NB4 (cell line): ENCODE measurements around the gene ITPK1.

Experiments
- DNase-seq: peaks from one replicate; pipeline ENCODE4 v3.0.0; 2010; ENCODE audit warnings: low read depth
- H3K4me3 ChIP-seq: one replicate; pipeline ENCODE4 v1.5.1; 2011; ENCODE audit warnings: mild to moderate bottlenecking, low read depth, low read length, moderate library complexity
- CTCF ChIP-seq: IDR thresholded peaks from one replicate; pipeline ENCODE4 v1.5.1; 2012; ENCODE audit warnings: low read depth, low read length
- MYC ChIP-seq: IDR thresholded peaks from 2 replicates; pipeline ENCODE4 v1.6.1; 2011; ENCODE audit warnings: low read depth, low read length
- POLR2A ChIP-seq: IDR thresholded peaks from 2 replicates; pipeline ENCODE4 v1.6.1; 2011; ENCODE audit warnings: mild to moderate bottlenecking; ENCODE audit not compliant: insufficient read length; ENCODE audit errors: extremely low read depth
- TF ChIP-seq, protein P1 (sequence below): IDR thresholded peaks from 2 replicates; pipeline ENCODE4 v1.6.1; 2011; ENCODE audit warnings: low read depth, low read length

ITPK1 gene

DNA sequence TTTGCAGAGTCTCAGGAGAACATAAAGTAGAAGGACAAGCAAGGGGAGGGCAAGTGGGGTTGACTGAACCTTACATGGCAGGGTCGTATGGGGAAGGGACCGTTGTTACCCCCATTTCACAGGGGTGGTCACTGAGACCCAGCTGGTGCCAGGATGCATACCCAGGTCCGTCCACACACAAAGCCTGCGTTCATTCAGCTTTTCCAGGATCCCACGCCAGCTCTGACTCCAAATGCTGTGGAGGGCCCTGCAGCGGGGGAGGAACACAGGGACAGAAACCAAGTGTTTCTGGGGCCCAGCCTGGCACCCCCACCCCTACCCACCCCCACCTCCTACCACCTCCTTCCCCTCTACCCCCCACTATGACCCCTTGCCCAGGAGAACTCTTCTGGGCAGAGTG, 209.3 kb downstream of the ITPK1 start:
- H3K4me3 ChIP-seq, result no peak overlapping the region
- TF ChIP-seq, protein P1, sequence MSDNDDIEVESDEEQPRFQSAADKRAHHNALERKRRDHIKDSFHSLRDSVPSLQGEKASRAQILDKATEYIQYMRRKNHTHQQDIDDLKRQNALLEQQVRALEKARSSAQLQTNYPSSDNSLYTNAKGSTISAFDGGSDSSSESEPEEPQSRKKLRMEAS, result no peak
- TF ChIP-seq CTCF (no peak), MYC (no peak)
- no peak for DNase-seq

GRCh38 chr14:92905667-92906066, 210.1 kb downstream of the ITPK1 start:
- H3K4me3 ChIP-seq, result no peak overlapping the region
- DNase-seq, result no peak

DNA sequence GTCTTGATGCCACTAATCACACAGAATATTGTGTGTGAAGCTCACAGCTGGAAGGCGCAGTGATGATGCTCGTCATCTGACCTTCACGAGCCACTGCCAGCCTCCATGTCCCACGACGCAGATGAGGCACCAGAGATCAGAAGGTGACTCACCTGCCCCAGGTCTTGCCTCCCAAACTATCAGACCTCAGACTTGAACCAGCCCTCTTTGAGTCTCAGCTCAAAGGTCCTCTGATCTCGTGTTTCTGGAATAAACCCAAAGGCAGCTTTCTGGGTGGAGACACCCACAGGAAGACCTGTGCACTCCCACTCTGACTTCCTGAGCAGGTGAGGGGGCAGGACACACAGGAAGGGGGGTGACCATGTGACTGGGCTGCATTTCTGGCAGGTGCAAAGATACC, 212.4 kb downstream of the ITPK1 start:
- DNase-seq, result no peak
- no peak overlapping the region for H3K4me3 ChIP-seq
- TF ChIP-seq CTCF (no peak), POLR2A (no peak), MYC (no peak)
- TF ChIP-seq, protein P1, result no peak

More at GRCh38 chr14:92905667-92906066, 210.1 kb downstream of the ITPK1 start:
- no peak for TF ChIP-seq MYC

GRCh38 chr14:92902726-92903125, 213.0 kb downstream of the ITPK1 start:
- DNase-seq, result no peak
- H3K4me3 ChIP-seq, result no peak overlapping the region
- no peak for TF ChIP-seq CTCF
- TF ChIP-seq POLR2A, result no peak
- TF ChIP-seq MYC, result no peak

DNA sequence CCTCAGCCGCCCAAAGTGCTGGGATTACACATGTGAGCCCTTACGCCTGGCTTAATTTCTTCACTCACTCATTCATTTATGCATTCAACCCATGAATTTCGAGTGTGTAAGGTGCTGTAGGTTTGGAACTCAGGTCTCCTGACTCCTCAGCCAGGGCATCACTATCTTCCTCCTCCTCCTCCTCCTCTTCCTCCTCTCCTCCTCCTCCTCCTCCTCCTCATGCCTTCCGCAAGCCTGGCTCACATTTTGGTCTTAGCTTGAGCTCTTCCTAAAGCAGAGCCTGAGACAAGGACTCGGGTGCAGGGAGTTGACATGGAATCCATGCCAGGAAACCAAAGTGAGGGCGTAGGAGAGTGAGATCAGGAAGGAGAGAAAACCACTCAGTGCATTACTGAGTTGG, 213.5 kb downstream of the ITPK1 start:
- DNase-seq, result no peak
- H3K4me3 ChIP-seq, result no peak overlapping the region
- TF ChIP-seq, protein P1, result no peak
- TF ChIP-seq CTCF (no peak), POLR2A (no peak), MYC (no peak)

GRCh38 chr14:92900660-92901059, 215.1 kb downstream of the ITPK1 start:
- DNase-seq, result no peak
- TF ChIP-seq, protein P1, result no peak
- no peak for TF ChIP-seq CTCF
- TF ChIP-seq POLR2A, result no peak
- TF ChIP-seq MYC, result no peak
- no peak overlapping the region for H3K4me3 ChIP-seq
